GM18498 (cell line): Measurements from ENCODE around the gene RAD51B.
"Not testable (repeated sequence)": the region's sequence is repeated elsewhere in the genome, so short reads cannot be mapped to it uniquely, and the experiment has no call there.

Experiments
- ATAC-seq: cut with Tn5 transposase; IDR thresholded peaks from one replicate; pipeline ENCODE4 v1.9.1; 2021; ENCODE audit warnings: mild to moderate bottlenecking, moderate library complexity; ENCODE audit not compliant: unreplicated experiment

RAD51B gene

DNA sequence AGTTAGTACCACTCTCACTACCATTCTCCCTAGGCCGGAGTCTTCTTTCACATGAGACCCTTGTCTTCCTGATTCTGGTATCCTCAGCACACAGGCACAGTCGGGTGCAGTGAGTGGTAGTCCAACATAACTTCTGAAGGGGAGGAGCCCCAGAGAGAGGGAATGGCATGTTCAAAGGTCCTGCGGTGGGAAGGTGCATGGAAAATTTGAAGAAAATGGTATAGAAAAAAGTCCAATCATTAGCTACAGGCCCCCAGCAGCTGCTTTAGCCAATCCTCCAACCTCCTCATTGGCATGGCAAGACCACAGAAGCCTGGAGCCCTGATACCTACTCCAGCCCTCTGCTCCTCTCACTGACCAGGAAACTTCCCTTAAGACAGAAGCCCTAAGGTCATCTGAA lies 876.7 kb downstream of the RAD51B start:
- ATAC-seq = no peak

DNA sequence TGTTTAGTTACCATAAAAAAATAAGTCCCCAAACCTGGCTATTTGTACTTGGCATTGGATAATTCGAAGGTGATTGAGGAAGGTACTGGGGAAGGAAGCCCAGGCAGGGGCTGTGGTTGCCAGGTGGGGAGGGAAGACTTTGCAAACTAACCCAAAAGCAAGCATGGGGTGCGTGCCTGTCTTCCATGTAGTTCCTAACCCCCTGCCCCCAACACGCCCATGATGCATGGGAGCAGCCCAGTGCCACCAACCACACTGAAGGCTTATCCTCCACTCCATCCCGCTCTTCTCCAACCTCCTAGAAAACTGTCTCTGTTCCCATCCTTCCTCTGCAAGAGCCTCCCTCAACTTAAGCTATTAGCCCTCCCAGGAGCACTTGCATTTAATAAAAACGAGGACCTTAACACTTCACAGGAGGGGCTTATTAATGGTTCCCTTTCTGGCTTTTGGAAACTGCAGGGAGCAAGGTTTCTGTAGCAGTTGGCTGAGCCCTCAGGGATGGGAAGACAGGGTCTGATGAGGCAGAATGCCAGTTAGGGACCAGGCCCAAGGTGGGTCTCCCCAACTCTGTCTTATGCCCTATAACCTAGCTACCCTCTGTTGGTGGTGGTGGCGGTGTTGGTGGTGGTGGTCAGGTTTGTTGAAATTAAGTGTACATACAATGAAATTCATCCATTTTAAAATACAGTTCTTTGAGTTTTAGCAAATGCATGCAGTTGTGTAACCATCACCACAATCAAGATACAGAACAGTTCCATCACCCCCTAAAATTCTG lies 877.3 kb downstream of the RAD51B start:
- ATAC-seq = no peak

DNA sequence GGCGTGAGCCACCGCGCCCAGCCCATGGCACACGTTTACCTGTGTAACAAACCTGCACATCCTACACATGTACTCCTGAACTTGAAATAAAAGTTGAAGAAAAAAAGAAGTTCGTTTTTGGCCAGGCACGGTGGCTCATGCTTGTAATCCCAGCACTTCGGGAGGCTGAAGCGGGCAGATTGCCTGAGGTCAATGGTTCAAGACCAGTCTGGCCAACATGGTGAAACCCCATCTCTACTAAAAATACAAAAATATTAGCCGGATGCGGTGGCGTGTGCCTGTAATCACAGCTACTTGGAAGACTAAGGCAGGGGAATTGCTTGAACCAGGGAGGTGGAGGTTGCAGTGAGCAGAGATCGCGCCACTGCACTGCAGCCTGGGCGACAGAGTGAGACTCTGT lies 879.2 kb downstream of the RAD51B start:
- not testable (repeated sequence) for ATAC-seq

DNA sequence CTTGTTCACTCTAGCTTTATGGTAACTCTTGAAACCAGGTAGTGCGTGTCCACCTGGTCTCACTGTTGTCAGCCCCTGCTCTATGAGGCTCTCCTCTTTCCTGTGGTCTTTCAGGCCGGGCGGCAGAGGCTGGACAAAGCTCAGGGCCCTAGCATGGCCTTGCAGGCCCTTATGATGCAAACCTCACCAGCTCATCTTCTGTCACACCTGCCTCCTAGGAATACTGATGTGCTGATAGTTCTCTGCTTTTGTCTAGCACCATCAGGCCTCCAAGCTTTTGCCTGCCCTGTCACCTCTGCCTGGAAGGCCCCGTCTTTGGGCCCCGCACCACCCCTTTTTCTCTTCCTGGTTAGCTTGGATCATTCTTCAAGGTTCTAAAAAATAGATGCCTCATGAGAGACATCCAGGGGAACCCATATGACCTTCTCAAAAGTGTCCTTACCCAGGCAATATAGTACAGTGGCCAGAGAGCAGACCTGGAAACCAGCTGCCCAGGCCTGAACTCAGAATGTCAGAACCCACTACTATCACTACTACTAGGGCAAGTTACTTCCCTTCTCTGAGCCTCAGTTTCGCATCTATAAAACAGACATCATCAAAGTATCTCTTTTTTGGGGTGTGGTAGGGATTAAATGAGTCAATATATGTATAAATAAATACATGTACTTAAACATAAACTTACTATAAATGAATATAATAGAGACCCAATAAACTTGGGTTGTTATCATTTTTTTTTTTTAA lies 881.6 kb downstream of the RAD51B start:
- no peak for ATAC-seq

DNA sequence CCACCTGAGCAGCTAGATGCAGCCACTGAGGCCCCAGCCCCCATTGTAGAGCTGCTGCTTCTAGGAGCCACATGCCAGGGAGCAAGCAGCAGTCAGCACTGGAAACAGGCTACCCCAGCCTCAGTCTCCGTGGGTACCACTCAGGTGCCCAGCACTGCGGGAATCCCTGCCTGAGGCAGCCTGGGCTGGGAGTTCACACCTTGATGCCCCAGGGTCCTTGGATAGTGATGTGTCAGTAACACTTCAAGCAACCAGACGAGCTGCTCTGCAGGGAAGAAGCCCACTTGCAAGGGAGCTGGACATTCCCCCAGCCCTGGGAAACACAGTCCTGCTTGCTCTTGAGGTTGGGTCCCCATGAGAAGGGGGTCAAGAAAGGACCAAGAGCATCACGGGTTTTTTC lies 882.6 kb downstream of the RAD51B start:
- no peak for ATAC-seq

DNA sequence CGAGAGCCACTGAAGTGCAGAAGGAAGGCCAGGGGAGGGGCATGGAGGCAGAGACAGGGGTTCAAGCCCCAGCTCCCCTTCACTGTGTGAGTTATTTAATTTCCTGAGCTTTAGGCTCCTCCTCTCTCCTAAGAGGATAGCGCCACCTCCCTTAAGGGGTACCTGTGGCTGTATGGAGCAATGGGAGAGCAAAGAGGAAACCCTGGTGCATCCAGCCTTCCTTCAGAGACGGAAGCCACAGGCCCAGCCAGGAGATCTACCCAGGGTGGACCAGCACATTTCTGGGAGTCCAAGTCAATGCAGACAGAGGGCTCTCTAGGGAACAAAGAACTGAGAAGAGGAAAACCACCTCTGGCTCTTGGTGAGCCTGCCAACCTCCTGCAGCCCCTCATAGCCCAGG lies 883.0 kb downstream of the RAD51B start:
- no peak for ATAC-seq

DNA sequence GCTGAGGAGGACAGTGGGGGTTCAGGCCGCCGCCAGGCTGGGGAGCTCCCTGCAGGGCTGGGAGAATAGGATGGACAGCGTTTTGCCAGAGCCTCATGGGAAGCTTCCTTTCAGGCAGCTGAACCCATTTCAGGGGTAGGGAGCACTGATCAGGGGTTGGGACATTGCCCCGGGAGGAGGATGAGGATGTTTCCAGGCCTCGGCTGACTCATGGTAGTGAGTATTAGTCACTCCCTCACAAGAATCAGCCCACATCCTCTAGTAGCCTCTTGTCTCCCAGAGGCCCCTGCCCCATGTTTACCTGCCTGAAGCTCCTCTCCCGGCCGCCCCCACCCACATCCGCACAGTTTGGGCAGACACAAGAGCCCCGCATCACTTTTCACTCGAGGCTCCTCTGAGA lies 883.5 kb downstream of the RAD51B start:
- no peak for ATAC-seq

DNA sequence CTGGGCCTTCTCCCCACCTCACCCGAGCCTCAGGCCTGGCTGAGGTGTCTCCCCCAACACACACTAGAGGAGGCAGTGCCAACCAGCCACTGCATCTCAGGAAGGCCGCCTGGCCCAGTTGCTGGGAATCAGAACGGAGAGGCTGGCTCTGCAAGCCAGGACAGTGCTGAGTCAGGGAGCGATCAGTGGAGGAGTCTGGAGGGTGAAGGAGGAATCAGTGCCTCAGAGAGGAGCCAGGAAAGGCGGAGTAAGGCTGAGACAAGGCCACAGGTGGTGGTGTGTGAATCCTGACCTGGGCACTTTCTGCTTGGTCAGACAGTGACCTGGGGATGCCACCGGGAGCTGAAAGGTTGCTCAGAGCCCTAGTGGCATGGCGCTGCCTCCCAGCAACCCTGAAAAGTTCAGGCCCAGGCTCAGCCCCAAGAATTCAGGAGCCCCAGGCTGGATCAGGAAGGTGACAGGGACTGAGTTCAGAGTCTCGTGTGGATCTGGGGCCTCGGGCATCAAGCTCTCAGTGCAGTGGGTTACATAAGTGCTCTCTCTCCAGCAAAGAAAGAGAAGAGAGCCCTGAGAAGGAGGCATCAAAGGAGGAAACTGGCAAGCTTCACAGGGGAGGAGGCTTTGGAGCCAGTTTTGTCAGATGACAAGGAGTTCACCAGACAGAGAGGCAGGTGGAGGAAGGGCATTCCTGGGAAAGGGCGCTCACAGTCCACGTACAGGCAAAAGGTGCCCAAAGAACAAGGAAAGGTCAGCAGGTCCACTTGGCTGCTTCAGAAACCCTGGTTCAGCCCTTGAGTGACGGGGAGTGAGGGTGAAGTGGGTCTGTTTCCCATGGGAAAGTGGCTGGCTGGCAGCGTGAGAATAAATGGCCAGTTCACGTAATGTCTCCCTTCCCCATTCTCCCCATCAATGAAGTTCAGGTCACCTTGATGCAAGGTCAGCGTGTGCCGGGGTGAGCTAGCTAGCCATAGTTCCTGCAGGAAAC lies 885.4 kb downstream of the RAD51B start:
- ATAC-seq = no peak

DNA sequence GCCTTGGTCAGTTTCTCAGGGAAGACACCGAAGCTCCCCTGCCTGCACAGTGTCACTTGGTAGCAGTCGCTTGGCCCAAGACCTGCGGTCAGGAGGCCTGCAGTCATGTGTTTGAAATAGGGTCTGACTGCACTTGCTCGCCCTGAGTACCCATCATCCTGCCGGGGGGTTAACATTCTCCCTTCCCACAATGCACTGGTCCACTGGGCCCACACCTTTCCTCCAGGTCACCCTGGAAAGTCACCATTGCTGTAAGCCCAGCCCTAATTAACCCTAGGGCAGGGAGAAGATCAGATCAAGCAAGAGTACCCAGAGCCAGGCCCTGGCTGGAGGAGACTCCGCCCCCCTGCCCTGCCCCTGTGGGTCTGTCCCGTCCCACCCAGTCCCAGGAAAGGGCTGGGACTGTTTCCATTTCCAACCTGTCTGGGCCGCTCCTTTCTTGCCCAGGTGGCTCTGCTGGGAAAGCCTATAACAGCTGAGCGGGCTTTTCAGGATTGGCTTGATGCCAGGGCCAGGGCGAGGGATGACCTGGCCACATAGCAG lies 886.2 kb downstream of the RAD51B start:
- no peak for ATAC-seq

DNA sequence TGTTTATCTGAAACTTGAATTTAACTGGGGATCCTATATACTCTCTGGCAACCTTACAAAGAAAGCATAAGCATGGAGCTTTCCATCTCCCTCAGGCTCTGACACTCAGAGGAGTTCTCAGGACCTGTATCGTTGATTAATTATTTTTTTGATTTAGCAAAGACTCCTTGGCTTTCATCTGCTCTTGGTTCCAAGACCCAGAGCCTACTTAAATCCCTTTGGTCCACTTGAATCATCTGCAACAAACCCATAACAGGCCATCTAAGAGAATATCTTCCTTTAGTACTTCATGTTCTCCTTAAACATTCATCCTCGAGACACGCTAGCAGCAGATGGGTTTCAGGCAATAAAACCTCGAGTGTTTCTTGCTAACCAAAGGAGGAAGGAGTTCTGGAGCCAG lies 887.9 kb downstream of the RAD51B start:
- ATAC-seq = no peak

DNA sequence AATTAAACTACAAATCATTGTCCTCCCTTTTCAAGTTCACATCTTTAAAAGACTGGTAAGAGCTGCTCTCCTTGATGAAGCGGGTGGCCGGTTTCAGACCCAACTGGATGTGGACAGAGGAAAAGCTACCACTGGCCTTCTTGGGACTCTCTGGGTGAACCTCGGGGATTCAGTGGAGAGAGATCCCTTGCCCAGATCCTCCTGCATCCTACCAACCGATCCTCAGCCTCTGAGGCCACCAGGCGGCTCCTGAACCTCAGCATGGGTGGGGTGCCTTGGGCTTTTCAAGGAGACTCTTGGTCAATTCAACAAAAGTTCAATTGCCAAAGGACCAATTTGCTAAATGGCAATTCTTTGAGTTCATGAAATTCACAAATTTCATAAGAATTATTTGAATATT lies 888.8 kb downstream of the RAD51B start:
- ATAC-seq = no peak

DNA sequence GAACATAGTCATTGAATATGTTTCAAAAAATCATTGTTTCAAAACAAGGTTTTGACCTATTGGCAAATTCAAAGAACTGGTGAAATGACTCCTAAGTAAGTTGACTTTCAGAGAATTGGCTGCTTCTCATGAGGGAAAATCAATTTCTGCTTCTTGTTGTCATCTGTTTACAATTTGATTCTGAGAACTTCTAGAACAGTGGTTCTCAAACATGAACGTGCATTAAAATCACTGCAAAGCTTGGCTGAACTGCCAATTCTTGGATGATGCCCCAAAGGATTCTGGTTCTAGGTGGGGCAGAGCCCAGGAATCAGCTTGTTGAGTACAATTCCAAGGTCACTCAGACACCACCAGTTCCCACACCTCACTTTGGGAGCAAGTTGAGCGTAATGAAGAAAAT lies 889.4 kb downstream of the RAD51B start:
- ATAC-seq = no peak

DNA sequence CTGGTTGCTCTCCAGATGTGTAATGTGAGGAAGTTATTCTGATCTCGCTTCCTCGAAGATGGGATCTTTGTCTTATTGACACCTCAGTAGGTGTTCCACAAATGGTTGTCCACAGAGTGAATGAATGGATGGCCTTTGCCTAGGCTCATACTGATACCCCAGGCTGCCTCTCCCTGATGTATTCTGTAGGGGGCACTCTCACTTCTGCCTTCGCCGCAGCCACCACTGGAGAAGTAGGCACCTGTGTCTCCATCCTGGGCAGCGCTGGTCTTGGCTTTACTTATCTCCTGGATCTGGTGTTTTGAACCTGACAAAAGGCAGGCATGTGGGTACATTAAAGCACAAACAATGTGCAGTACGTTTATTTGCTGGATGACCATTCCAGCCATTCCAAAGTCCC lies 891.2 kb downstream of the RAD51B start:
- no peak for ATAC-seq

DNA sequence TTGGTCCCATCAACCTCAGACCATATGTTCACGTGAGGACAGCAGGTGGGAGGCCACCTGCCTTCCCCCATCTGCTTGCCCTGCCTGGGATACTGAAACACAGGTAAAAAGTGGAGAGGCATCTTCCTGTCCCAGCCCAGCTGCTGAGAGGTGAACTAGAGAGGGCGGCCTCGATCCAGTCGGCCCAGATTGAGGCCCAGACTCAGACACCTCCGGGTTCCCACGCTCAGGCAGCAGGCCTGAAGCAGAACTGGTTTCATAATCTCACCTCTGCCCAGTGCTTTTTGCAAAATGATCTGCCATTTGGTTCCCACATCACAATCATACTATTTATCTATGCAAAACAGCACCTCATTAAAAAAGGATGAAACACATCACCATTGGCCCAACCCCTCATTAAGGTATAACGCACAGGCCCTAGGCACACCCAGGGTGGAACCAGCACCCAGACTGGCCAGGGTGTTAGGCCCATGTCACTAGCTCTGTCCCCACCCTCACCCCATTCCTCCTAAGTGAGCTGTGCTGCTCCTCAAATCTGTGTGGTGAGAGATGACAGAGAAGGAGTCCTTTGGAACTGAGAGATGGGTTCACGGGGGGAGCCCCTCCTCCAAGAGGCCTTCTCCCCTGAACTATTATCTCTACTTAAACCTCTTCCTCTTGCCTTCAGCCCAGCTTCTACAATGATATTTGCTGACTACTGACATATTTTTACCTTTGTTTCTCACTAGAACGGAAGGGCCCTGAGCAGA lies 892.2 kb downstream of the RAD51B start:
- ATAC-seq = no peak

DNA sequence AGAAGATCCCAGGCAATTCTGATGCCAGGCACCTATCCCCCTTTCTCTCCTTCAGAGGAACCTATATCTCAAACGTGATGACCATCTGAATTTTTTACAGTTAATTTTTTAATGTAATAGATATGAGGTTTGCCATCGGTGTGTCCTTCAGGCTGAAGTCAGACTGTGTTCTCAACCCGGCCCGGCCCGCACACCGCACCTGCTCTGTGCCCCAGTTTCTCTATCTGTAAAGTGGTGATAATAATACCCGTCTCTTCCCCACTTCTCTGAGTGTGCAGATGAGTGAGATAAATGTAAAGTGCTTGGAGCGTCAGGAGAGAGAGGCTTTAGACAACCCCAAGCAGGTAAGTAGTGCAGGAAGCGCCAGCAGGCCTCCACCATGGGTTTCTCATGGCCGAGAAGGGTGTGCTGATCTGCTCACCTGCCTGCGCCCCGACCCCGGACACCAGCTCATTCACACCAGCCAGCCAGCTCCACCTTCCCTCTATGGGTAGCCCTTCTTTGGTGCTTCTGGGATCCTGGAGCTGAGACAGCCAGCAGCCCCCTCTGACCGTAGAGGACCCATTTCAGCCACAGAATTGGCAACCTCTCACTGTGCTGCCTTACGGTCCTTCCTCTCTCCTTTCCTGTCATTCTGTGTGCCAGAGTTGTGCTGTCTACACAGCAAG lies 893.3 kb downstream of the RAD51B start:
- ATAC-seq = no peak

DNA sequence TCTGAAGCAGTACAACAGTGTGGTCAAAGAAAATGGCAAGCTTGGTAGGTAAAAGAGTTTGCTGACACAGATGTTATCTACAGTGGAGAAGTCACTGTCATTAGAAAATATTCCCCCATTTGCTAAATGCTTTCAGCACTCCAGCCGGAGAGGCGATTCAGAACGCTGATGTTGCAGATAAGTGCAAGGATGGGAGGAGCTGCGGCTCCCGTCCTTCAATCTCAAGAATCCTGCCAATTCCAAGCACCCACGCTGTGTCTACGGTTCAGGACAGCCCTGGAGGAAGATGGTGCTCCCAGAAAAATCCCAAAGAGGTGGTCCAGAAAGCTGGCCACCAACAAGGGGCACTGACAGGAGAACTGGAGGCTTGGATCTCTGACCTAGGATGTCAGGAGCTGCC lies 894.2 kb downstream of the RAD51B start:
- ATAC-seq = no peak

DNA sequence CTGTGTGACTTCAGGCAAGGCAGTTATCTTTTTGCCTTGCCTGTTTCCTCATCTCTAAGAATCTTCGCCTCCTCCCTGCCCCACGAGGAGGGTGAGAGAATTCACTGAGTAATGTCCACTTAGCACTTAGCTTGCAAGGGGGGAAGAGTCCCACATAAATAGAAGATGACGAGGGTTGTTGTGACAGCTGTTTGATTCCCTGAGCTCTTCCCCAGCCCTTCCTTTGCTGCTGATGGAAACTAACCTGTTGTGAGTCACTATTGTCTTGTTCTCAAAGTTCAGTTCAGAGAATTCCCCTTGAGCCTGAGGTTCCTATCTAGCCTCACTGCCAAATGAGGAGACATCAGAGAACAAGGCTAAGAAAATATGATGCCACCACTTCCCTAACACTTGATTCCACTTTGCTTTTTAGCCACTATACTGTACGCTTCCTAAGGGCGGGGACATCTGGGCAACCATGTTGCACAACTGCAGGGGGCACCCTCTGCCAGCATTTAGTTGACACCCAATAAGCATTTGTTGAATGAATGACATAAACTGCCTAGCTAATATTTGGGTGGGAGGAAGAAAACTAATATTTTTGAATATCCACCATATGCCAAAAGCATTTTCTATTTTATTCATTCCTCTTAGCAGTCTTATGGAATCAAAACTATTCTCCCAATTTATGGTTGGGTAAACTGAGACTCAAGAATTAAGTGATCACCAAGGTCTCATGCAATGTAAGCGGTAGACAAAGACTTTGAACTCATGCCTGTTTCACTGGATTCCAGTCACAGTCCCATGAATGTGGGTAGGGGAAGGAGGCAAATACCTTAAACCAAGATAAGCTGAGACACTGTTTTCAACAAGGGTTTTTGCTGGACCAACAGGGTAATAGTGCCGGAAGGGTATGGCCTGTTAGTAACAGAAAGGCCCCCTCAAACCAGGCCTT lies 895.7 kb downstream of the RAD51B start:
- no peak for ATAC-seq

DNA sequence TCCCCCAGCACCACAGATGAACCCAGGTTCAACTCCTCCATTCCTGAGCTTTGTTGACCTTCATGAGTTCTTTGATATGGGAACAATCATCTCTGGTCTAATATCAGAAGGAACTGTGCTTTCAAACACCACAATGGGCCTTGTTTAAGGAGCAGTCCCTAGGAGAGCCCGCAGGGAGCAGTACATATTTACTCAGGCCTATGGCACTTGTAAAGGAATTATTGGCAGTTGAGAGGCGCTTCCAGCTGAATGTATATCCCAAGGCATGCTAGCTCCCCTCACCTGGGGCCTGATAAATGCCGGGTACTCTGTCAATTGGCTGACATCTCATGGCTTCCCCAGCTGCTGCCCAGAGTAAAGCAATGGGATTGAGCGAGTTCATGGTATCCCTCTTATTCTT lies 897.1 kb downstream of the RAD51B start:
- ATAC-seq = no peak
